GM21576 (cell line): ENCODE data around the gene CFAP74.

ENCODE experiments used
- ATAC-seq: cut with Tn5 transposase; IDR thresholded peaks from one replicate; pipeline ENCODE4 v1.9.1; 2021; ENCODE audit warnings: mild to moderate bottlenecking, moderate library complexity; ENCODE audit not compliant: unreplicated experiment

The CFAP74 gene

DNA sequence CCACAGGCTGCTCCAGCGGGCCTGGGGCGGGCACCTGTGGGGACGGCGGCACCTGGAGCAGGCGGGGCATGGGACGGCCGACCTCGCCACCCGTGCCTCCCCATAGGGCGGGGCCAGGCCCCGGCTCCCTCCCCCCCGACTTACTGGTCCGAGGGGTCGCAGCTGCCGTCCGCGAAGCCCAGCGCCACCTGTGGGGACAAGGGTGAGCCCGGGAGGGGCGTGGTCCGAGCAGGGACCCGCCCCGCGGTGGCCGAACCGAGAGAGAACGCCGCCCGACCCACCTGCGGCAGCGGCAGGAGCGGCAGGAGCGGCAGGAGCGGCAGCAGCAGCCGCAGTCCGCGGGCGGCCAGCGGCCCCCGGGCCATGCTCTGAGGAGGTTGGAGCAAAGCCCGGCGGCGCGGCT is 84.7 kb downstream of the CFAP74 start, which contains the start of gene TMEM52:
TMEM52 (minus strand) TSS at position 379 of the 403 bp plus-strand sequence; CDS start at position 365, 14 bp downstream.
- peak; percentile 16 for ATAC-seq

DNA sequence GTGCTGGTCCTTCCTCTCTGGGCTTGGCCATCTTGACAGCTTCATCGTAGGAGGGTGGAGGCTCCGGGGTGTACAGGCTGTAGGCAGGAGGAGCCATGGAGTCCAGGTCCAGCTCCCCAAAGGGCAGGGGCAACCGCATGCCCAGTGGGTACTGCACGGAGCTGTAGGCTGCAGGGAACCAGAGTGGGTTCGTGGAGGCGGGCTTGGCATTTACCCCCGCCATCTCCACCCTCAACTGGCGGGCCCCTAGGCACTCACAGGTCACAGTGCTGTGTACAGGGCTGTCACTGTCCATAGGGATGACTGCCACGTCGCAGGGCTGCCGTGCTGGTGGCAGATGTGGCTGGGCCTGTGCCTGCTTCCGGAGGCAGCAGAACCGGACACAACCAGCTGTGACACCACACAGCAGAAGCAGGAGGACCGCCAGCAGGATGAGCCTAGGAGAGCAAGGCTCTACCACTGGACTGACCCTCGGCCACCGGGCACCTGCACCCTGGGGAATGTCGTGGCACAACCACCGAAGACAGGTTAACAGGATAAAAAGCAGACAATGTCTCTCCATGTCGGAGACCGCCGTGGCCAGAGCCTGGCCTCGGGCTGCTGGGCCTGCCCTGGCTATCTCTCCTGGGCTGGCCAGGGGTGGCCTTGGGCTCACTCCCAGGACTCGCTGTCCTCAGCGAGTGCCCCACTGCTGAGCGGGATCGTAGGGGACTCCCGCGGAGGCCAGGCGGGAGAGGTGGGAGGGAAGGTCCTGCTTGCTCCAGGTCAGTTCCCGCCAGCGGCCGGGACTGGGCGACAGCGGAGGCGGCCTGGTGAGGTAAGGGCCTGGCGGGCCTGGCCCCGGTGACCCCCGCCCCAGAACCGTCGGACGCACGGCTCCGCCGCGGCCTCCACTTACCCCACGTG is 85.3 kb downstream of the CFAP74 start:
- no peak for ATAC-seq

- no peak for ATAC-seq
Observed at GRCh38 chr1:1917304-1917976, 86.1 kb downstream of the CFAP74 start.

DNA sequence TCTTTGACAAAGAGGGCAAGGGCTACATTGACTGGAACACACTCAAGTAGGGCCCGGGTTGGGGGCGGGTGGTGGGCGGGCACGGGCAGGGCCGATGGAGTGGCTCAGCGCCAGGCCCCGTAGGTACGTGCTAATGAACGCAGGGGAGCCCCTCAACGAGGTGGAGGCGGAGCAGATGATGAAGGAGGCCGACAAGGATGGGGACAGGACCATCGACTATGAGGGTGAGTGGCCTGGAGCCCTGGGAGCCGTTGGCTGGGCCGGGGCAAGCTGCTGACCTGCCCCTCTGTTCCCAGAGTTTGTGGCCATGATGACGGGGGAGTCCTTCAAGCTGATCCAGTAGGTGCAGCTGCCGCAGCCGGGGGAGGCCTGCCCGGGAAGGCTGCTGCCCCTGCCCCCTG is 86.7 kb downstream of the CFAP74 start:
- ATAC-seq, result no peak

- no peak for ATAC-seq
Observed at GRCh38 chr1:1915911-1916840, 87.4 kb downstream of the CFAP74 start.

- ATAC-seq, result no peak
Observed at GRCh38 chr1:1914971-1915692, 88.5 kb downstream of the CFAP74 start, which contains the start of gene CALML6. Gene CALML6 (plus strand): TSS chr1:1915260. CDS start chr1:1915281, 21 bp downstream.

DNA sequence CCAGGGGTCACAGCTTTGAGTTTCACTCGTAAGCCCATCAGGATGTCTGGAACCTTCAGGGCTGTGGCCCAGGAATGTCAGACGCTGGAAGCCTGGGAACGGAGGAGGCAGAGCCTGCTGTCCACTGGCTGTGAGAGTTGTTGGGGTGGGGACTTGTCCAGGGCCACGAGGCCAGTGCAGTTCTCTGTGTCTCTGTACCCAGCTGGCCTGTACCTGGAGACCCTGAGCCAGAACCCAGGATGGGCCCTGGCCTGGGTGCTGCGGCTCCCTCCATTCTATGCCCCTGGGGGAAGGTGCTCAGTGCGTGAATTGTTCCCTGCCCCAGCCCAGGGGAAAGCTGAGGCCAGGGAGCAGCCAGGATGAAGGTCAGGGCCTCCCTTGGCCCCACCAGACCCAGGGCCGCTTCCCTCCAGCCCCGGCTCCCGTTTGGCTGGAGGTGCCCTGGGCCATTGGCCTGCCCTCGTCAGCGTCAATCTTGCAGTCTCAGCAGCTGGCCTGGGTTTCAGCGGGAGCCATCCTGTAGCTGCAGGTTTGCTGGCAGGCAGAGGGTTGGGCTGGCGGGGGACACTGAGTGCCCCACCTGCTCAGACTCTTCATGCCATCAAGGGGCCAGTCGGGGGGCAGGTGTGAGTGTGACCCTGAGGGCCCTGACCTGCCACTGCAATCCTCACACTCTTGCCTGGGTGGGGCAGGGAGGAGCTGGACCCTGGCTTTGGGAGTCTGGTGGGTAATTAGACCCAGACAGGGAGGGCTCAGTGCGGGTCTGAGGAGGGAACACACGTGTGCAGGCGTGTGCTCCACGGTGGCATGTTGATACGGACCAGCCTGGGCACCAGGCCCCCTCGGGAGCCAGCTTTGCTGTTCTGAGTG is 89.2 kb downstream of the CFAP74 start:
- no peak for ATAC-seq

- no peak for ATAC-seq
Observed at GRCh38 chr1:1911350-1912041, 92.1 kb downstream of the CFAP74 start.

GRCh38 chr1:1910651-1911331 is 92.8 kb downstream of the CFAP74 start:
- ATAC-seq, result no peak

- ATAC-seq, result no peak
Observed at GRCh38 chr1:1910033-1910465, 93.5 kb downstream of the CFAP74 start.

- ATAC-seq, result peak; percentile 12
Observed at GRCh38 chr1:1908506-1908791, 95.1 kb downstream of the CFAP74 start.

DNA sequence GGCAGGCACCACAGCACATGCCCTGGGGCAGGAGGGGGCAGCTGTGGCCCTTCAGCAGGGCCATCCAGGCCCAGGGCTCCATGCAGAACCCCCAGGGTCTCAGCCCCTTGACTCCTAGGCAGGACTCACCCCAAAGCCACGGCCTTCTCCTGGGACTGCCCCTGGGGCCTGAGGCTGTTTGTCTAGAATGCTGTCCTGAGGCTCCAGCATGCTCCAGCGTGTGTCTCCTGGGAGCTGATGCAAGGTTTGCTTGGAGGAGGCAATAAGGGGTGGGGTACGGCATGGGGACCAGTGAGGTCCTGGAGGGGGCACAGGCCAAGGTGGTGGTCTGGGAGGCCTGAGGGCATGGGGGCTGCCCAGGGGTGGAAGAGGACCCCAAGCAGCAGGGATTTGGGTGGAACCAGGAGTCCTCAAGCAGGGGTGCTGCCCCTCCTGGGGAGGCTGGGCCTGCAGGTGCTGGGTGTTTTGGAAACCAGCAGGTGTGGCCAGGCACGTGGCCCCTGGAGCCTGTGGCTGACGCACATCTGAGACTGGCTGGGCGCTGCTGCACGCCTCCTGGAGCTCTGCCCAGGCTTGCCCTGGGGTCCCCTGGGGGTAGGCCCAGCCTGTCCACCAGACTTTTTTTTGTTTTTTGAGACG is 96.4 kb downstream of the CFAP74 start:
- no peak for ATAC-seq

DNA sequence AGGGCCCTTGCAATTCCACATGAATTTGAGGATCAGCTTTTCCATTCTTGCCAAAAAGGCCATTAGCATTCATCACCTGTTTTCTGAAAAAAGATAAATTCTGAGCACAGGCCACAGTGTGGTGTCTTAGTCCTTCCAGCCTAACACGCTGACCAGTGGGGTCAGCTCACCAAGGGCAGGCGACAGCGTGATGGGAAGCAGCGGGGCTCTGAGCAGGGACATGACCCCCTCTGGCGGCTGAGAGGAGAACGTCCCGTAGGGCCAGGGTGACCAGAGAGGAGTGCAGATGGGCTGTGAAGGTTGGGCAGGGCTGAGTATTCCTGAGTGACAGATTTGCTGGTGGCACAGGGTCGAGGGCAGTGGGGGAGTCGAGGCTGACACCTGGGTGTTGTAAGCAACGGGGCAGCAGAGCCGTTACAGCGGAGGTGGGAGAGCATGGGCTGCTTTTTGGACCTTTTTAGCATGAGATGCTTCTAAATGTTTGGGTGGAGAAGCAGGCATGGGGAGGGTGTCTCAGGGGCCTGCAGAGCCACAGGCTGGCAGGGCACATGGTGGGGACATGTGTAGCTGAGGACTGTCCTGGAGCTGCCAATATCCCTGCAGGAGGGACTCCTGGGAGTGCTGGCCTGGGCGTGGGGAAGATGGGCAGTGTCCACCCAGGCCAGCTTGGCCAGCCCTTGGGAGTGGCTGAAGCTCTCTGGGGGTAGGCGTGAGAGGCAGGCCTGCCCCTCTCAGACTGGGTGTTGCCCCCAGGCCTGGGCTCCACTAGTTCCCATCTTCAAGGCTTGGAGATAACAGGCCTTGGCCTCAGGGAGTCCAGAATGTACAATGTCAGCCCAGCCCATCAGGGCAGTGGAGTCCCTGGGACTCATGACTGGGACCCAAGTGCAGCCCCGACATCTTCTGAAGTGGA is 97.1 kb downstream of the CFAP74 start:
- no peak for ATAC-seq

DNA sequence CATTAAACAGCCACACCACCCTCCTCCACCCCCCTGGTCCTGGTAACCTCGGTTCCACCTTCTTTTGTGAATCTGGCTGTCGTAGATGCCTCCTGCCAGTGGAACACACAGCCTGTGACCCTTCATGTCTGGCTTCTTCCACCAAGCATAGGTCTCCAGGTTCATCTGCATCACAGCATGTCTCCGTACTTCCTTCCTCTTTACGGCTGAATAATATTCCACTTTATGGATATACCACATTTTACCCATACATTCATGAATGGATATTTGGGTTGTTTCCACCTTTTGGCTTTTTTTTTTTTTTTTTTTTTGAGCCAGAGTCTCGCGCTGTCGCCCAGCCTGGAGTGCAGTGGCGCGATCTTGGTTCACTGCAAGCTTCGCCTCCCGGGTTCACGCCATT is 100.4 kb downstream of the CFAP74 start:
- no peak for ATAC-seq

- ATAC-seq, result no peak
Observed at GRCh38 chr1:1901641-1902294, 101.8 kb downstream of the CFAP74 start.
